ENCODE measurements around the gene GYPC.

The GYPC gene

GRCh38 chr2:126652323-126652891 is 3.6 kb upstream of the GYPC start:
- no peak for DNase-seq

DNA sequence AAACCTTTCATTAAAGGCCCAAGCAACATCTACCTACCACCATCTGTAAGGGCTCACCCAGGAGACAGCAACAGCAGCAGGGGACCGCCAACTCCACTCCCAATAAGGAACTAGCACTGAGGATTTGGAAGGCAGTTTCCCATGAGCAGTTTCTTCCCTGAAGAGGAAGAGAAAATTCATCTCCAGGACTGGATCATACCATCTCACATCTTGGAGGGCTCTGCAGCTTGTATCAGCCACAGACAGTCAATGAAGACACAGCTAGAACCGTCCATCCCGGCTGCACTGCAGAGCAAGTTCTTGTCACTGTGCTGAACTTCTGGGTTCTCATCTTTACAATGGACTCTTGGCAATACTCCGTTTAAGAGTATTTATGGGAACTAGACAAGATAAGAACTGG is 2.8 kb upstream of the GYPC start:
- no peak for DNase-seq

DNA sequence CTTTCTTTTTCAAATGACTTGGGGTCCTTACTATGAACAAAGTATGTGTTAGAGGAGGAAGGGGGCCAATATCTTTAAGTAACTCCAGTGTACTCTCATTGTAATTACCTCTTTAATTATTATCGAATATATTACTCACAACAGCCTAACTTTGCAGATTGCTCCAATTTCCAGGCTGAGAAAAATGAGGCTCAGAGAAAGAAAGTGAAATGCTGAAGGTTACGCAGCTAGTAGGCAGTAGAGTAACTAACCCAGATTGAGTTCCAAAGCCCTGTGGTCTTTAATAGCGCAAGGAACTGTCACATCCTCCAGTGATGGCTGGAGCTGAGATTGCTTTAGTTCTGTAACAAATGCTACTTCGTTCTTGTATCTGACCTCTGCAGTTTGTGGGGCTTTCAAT is 2.2 kb upstream of the GYPC start:
- DNase-seq: no peak

- no peak for DNase-seq
Observed at GRCh38 chr2:126655051-126655450, 907 bp upstream of the GYPC start.

GRCh38 chr2:126656431-126657147 is 631 bp downstream of the GYPC start:
- DNase-seq: no peak

GRCh38 chr2:126657148-126657635 is 1.2 kb downstream of the GYPC start:
- no peak for DNase-seq

- no peak for DNase-seq
Observed at GRCh38 chr2:126657636-126658318, 1.8 kb downstream of the GYPC start.

DNA sequence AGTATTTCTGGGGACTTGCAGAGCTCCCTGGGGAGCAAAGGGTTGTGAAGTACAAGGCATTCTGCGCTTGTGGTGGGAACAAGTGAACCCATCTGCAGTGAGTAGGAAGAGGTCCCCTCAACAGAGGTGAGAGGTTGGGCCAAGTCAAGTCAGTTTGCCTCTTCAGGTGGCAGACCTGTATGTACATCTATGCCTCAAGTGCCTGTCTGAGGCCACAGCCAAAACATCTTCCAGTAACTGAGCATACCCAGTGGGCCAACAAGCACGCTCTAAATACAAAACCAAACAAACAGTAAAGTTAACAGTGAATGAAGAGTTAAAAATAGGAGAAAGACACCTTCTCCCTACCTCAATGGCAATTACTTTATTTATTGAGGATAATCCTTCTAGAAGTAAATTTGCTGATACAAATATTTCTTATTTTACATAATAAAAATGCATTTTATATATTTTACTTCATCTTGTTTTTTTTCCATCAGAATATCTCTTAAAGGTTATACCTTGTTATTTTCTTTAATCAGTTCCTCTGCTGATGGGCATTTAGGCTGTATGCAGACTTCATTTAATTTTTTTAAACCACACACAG is 2.5 kb downstream of the GYPC start:
- DNase-seq: no peak

- no peak for DNase-seq
Observed at GRCh38 chr2:126658905-126659561, 3.1 kb downstream of the GYPC start.

DNA sequence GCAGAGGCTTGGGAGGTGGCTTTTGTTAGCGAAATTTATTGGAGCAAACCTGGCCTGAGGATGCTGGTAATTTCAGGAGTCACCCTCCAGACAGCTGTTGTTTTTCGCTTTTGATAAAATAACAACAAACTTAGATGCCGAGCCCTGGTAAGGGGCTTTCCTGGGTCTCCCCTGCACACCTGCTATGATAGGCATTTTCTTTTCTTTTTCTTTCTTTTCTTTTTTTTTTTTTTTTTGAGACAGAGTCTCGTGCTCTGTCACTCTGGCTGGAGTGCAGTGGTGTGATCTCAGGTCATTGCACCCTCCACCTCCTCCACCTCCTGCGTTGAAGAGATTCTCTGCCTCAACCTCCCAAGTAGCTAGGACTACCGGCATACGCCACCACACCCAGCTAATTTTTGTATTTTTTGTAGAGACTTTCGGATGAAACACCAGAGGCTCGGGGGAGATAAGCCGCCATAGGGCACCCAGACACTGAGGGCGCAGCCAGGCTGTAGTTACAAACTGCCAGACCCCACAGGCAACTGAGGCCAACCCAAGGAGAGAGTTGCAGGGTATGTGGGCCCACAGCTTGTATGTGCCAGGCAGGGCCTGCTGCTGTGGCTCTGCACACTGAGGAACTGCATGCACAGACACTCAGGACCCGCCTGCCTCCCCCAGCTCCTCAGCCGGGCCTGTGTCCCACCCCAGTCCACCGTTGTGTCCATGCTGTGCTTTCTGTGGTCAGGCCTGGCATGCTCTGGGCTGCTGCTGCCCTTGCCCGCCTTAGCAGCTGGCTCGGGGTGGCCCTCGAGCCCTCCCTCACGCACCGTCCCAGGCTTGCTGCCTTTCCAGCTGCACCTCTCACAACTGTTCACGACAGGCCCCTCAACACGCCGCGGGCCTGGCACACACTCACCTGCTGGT is 3.9 kb downstream of the GYPC start:
- DNase-seq: no peak

DNA sequence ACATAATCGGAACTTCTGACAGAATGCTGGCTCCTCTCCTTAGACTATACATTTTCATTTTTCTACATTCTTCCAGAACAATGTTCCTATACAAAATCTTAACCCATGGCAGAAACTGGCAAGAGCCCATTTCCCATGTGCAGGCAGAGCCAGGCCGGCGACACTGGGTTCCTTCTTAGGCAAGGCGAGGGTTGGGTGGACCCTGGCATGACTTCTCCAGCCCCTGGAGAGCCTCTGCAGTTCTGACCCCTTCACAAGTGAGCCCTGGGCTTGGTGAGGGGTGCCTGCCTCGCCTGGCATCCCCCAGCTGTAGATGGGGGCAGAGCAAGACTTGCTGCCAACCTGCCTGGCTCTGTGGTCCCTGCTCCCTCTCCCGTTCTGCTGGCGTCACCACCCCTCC is 5.0 kb downstream of the GYPC start:
- no peak for DNase-seq

GRCh38 chr2:126661702-126662500 is 5.9 kb downstream of the GYPC start:
- DNase-seq: no peak

GRCh38 chr2:126662621-126663020 is 6.7 kb downstream of the GYPC start:
- DNase-seq: no peak

GRCh38 chr2:126663184-126663963 is 7.4 kb downstream of the GYPC start:
- DNase-seq: no peak

GRCh38 chr2:126664234-126664633 is 8.3 kb downstream of the GYPC start:
- DNase-seq: no peak

GRCh38 chr2:126664639-126665038 is 8.7 kb downstream of the GYPC start:
- DNase-seq: no peak

DNA sequence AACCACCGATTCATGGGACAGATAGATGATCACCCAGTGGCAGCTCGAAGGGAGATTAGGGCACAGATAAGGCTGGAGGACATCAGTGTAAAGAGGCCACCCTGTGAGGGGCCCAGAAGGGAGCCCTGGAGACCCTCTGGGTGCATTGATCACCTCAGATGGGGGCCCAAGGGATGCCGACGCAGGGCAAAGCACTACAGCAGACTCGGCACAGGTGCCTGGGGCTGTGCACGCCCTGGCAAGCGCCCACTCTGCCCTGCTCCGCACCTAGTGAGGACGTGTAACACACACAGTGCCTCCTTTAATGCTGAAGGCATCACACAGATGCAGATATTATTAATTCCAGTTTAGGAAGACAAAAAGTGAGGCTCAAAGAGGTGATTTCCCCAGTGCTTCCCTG is 9.5 kb downstream of the GYPC start:
- no peak for DNase-seq

DNA sequence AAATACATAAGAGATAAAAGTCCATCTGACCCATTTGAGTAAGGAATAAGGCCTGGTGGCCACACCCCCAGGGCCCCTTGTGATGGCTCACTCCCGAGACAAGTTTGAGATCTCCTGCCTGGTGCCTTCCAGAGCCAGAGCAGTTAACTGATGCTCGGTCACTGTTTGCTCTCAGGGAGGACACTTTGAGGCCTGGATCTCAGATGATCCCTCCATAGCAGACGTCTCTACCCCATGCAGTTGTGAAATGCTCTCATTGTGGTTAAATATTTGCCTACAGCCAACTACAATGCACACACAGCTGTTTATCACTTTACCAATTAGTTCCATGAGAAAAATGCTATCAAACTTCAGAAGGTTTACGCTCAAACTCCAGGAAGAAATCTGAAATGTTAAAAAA is 12.3 kb downstream of the GYPC start:
- no peak for DNase-seq

DNA sequence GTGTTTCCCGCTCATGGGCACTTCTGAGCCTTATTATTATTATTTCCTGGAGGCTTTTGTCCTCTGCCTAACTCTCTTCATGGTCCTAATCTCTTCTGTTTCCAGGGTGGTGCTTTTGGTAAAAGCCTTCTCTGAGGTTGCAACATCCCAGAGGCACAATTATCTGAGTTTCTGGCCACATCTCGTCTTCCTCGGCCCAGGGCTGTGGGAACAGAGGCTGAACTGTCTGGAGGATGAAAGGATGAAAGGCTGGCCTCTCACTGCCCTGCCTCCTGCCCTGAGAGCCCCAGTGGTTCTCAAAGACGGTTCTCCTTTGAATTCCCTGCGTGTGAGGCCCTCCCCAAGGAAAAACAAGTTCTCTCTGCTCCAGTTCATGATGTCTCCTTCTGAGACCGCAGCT is 13.8 kb downstream of the GYPC start:
- DNase-seq: no peak

- no peak for DNase-seq
Observed at GRCh38 chr2:126671488-126671887, 15.5 kb downstream of the GYPC start.

All from NCI-H446 (cell line).